Central memory CD4-positive, alpha-beta T cell (primary cell): Measurements from ENCODE around the gene SLC25A45.

Experiments used
- DNase-seq: peaks from one replicate; pipeline ENCODE4 v3.0.0; 2022

Gene SLC25A45

DNA sequence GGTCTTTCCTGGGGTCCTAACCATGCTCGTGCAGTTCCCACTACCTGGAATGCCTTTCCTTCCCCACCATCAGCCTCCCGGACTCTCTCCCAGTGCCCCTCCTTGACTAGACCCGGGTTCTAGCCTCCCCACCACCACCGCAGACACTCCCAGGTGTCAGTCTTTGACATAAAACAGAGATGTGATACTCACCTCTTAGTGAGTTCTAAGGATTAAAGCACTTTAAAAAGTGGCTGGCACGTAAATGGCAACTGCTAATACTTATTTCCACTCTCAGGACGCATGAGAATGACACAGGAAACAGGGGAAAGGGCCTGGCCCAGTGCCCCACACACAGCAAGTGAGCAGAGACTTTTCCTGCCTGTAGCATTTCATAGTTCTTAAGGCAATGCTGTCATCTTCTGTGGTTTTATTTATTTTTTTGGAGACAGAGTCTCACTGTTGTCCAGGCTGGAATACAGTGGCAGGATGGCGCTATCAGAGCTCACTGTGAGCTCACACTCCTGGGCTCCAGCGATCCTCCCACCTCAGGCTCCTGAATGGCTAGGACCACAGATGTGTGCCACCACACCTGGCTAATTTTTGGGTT lies 1.9 kb upstream of the SLC25A45 start:
- no peak for DNase-seq

DNA sequence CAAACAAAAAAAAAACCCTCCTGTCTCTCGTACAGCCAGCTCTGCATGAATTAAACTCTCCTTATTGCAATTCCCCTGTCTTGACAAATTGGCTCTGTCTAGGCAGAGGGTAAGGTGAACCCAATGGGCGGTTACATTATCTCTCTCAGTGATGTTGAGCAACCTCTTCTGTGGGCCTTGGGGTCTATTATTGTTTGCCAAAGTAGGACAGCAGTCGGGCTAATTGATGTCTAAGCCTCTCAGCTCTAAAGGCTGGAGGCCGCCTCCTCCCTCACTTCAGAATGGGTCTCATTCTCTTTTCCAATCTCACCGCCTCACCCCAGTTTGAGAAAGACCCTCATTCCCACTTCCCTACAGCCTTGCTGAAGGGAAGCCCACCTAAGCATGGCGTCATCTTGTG lies 1.3 kb upstream of the SLC25A45 start:
- DNase-seq: no peak

DNA sequence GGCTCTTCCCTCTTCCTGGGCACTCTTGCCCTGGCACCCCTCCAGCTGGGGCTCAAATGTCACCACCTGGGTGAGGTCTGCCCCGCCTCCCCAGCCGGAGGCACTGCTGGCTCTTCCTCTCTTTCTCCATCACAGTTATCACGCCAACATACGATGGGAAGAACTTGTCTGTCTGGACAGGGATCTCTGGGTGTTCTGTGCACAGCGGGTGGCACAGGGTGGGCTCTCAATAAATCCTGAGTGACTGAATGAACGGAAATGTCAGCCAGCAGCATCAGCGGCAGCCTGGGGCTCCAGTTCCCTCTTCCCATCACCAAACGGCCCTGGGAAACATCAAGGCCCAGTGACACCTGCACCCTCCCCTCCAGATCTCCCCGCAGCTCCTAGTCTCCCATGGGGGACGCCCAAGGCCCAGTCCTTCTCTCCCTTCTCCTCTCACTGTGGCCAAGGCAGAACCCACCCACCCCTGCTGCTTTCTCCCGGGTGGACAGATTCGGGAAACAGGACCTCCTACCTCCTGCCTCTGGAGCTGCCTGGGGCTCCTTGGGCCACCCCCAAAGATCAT lies 440 bp upstream of the SLC25A45 start:
- no peak for DNase-seq

DNA sequence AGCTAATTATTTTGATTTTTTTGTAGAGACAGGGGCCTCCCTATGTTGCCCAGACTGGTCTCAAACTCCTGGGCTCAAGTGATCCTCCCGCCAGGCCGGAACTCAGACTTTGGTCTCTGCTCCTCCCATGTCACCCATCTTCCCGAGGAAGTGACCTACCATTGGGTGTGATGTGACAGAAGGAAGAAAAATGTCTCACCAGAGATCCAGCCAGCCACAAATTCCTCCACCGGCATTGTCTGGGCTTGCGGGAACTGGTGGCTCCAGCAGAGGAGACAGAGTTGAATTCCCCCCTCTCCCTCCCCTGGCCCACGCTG lies 772 bp downstream of the SLC25A45 start:
- no peak for DNase-seq

DNA sequence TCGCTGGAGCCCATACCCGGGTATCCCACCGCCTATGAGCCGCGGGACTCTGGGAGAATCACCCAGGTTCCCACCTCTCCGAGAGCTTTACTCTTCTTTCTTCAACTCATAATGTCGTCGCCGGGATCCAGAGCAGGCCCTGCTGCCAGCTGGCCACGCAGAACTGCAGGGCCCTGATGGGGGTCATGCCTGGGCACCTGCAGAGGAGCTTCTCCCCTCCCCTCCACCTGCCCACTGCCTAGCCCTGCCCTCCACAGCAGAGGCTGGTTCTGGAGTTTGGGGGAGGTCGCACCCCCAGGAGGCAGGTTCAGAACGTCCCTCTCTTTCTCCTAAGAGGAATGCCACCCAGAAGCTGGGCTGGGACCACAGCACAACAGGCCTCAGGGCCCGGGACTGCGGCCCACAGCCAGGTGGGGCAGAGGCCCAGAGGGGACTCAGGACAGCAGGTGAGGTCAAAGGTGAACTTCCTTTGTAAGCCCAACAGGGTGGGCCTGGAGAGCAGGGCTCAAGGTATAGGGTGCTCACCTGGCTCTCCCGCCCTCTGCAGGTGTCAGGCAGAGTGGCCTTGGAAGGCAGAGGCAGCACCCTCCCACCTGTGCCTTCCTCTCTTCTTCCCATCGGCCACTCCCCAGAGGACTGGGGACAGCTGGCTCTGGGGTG lies 1.9 kb downstream of the SLC25A45 start:
- DNase-seq: no peak

DNA sequence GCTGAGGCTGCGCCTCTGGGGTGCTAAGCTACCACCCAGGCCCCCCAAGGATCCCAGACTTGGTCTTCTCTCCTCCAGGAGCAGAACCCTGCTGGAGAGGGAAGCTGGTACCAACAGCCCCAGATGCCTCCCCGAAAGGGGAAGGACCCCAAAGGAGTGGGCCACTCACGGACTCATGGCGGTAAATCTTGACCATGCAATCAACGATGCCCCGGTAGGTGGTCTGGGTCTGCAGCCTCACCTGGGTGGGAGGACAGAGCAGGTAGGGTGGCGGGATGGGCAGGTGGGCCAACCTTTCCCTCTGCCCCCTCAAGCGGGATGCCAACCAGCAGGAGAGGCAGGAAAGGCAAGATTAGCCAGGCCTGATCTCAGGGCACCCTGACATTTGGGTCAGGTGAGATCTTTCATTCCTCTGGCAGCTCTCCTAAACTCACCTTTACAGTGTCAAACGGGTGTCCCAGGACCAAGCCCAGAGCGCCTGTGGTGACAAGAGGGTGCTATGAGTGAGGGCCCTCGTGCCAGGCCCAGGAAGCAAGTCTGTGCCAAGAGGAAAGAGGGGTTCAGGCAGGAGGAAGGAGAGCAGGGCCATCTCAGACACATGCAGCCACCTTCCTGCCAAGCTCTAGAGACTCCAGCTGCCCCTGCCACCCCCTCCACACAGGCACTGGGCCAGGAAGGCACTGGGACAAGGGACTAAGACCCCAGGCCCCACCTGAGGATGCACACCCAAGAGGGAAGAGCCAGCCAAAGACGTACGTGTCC lies 2.6 kb downstream of the SLC25A45 start:
- no peak for DNase-seq

DNA sequence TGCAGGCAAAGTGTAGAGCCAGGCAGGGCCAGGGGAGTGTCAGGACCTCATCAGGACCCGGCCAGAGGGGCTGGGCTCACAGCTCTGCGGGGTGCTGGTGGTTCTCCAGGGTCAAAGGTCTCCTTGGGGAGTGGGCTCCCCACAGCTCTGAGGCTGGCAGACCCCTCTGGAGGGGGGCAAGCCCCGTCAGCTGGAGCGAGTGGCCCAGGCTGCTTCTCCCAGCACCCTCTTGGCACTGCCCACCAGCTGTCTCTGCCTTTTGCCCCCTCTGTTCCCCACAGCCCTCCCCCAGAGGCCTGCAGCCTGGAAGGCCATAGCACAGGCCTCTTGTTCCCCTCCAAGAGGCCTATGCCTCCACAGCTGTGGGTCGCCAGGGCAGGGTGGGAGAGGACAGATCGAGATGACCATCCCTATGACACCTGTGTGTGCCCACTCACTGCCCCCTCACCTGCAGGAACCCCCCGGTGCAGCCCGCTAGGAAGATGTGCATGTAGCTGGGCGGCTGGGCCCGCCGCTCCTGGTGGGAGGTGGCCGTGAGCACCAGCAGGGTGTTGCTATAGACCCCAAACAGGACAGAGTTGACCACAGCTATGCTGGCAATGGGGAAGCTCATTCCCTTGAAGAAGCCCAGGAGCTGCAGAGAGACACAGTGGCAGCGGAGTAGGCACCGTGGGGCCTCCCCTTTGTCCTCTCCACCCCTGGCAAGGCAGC lies 3.4 kb downstream of the SLC25A45 start:
- DNase-seq: no peak

DNA sequence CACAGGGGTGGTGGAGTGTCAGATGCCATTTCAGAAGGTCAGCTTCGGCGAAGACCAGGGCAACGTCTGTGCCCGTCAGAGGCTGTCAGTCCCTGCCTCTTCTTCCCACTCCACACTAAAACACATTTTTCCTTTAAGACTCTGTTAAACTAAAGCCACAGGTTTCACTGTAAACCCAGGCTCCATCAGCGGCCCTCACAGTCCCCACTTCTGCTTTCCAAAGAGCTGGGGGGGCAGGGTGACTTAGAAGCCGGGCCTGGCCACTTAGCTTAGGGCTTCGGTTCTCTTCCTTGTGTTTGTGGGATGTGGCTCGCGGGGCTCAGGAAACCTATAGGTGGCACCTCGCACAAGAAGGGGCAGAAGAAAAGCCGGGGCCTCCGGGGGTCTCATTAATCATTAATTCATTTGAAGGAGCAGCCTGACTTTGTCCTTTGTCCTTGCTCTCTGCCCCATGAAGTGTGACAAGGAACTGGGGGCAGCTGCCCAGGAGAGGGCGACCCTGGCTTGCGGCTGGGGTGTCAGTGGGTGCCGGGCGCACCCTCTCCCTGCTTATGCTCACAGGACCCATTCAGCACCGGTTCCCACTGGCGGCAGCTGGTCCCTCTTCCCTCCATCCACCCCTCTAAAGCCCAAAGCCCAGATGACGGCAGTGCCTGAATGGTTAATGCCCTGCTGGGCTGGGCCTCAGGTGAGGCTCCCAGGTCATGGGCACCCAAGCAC lies 4.1 kb downstream of the SLC25A45 start:
- DNase-seq: no peak

DNA sequence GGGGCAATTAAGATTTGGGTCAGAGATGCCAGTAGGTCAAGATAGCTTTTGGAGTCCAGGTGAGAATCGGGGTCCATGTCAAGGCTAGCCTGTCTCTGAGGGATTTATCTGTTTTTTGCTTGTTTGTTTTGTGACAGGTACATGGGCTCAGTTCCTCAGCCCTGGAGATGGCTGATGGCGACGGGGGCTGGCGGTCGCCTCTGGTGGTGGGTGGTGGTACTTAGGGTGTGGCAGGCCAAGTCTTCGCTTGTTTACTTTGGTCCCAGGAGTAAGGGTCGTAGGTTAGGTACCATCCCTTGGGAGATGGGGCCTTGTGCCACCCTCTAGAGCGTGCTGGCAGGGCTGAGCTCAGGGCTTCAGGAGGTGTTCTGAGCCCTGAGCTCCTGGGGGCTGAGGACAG lies 4.7 kb downstream of the SLC25A45 start:
- no peak for DNase-seq

DNA sequence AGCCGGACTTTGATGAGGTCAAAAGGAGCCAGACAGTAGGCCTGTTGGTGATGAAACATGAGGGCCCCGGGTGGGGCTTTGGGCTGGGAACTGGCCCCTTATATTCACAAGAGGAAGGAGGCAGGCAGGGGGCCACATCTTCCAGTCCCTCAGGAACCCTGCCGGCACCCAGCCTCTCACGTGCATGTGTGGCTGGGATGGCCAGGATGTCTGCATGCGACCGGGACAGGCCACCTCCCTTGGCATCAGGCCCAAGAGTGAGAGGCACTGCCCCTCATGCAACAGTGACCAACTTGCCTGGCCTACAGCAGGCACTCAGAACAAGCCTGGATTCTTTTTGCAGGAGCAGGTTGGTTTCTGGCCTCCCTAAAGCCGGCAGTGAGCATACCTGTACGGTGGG lies 5.4 kb downstream of the SLC25A45 start:
- DNase-seq: no peak

DNA sequence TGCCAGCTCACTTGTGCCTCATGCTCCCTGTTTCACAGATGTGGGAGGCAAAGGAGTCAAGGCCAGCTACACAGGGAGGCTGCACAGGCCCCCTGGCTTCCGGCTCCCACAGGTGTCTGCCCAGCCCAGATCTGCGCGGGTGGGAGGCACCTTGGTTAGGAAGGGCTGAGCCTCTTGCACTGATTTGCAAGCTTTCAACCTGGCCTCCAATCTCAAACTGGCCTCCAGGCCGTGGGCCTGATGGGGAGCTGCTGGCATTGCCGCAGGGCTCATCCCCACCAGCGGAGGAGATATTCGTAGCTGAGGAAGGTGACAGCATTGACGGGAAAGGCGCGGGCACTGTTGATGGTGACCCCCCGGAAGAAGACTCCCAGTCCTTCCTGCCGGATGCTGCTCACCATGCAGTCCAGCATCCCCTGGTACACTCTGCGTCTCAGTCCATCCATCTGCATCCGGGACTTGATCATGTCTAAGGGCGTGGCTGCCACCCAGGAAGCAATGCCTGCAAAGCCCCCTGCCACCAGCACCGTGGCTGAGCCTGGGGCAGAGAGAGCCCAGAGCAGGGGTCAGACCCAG lies 6.2 kb downstream of the SLC25A45 start:
- no peak for DNase-seq

DNA sequence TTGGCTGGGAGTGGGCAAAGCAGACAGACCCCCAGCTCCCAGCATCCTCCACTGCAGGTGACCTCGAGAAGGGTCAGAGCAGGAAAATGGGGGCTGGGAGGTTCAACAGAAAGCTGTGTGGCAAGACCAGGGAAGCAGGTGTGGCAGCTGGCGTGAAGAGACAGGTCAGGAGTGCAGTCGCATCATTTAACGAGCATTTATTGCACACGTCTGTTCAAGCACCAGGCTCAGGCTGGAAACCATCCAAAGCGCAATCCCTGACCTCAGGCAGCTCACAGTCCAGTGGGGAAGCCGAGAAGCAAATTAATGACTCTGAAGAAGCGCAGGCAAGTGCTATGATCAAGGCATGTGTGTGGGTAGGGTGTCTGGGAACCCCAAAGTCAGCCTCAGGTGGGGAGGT lies 7.4 kb downstream of the SLC25A45 start:
- no peak for DNase-seq

DNA sequence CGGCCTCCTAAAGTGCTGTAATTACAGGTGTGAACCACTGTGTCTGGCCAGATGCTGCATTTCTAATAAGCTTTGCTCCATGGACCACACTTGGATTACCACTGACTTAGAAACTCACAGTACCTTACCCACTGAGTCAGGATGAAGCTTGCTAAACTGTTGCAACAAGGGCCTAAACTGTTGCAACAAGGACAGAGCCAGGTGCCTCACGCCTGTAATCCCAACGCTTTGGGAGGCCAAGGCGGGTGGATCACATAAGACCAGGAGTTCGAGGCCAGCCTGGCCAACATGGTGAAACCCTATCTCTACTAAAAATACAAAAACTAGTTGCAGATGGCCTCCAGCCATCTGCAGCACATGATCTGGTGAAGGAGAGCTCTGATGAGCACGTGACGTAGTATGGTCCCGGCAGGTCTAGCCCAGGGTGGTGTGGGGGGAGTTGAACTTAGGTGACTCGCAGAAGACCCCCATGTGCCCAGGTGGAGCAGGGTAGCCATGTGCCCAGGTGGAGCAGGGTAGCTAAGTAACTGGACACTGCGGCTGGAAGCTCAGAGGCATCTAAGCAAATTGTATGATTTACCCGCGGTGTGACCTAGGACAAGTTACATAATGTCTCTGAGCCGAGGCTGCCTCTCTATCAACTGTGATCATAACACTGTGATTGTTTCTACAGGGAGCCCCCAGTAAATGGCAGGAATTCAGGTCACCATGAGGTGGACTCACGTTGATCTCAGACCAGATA lies 8.4 kb downstream of the SLC25A45 start:
- DNase-seq: no peak

DNA sequence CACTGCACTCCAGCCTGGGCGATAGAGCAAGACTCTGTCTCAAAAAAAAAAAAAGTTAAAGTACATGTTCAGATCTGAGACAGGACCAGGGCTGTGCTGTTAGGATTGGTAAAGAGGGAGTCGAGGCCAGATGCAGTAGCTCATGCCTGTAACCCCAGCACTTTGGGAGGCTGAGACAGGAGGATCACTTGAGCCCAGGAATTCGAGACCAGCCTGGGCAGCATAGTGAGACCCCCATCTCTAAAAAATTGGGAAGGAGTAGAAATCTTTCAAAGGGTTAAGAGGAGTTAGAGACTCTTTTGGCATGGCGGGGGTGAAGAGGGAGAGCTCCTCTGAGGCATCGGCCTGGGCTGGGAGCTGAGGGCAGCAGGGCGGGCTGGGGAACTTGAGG lies 11.8 kb downstream of the SLC25A45 start:
- no peak for DNase-seq

DNA sequence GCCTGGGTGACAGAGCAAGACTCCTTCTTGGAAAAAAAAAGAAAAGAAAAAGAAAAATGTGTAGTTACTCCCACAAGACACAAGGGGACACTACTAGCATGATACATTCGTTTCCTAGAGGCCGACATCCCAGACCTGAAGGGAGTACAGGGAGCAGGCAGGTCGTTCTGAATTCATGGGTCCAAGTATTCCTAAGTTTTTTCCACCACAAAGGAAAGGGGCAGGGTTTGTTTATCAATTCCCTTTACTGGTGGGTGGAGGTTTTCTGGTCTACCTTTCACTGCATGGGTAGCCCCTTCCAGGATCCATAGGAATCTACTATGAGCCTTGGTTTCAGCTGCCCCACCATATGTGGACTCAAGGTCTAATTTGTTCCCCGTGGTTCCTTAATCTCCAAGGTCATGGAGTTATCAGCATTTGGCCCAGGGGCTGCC lies 16.1 kb downstream of the SLC25A45 start:
- peak; percentile 64 for DNase-seq

DNA sequence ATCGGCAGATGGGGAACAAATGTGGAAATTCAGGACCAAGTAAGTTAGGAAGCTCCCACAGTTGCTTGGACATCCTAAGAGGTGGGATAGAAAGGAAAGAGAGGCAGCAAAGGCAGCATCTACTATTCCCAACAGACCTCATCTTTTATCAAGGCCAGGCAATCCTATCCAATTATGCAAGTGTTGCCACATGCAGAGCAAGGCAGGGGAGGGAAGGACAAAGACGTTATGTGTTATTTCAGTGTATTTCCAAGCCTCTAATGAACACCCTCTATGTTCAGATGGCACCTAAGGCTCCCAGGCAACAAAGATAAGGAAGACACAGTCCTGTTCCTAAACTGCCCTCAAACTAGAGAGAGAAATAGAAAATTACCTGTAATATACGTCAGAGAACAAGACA lies 18.7 kb downstream of the SLC25A45 start:
- no peak for DNase-seq

DNA sequence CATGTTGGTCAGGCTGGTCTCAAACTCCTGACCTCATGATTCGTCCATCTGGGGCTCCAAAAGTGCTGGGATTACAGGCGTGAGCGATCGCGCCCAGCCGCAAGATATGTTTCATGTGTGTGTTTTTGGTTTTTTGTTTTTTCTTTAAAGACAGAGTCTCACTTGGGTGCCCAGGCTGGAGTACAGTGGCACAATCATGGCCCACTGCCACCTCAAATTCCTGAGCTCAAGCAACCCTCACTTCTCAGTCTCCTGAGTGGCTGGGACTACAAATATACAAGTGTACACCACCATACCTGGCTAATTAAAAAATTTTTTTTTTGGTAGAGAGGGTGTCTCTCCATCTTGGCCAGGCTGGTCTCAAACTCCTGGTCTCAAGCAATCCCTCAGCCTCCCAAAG lies 19.5 kb downstream of the SLC25A45 start:
- no peak for DNase-seq

DNA sequence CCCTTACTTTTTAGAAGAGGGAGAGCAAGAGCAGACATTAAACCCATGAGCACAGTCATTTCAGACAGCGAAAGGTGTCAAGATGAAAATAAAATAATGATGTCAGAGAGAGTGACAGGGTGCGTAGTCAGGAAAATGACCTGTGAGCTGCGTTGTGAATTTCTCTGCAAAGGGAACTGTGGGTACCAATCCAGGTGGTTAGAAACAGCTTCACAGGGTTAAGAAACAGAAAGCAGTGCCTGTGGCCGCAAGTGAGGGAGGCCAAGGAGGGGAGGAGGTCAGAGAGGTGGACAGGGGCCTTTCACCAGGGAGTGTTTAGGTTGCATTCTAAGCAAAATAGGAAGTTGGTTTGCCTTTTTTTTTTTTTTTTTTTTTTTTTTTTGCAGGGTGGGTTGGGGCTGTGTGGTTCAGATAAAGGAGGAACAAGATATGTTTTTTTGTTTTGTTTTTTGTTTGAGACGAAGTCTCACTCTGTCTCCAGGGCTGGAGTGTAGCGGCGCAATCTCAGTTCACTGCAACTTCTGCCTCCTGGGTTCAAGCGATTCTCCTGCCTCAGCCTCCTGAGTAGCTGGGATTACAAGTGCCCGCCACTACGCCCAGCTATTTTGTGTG lies 20.0 kb downstream of the SLC25A45 start:
- DNase-seq: no peak

DNA sequence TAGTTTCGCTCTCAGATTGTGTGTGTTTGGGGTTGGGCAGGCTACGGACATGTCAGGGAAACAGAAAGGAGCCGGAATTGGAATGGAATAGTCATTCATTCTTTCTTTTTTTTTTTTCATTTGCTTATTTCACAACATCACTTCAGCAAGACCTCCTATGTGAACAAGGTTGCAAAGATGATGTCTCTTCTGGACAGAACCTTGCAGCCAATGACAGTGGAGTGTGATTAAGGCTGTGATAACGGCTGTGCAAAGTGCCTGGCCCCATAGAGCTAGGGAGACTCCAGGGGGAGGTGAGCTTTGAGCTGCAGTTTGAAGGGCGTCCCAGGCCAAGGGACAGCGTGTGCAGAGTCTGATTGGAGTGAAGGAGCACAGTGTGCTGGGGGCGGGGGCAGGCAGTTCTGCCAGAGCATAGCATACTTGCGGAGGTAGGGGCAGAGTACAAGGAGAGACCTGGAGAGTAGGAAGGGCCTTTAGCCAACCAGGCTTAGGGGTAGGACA lies 24.5 kb downstream of the SLC25A45 start:
- no peak for DNase-seq

DNA sequence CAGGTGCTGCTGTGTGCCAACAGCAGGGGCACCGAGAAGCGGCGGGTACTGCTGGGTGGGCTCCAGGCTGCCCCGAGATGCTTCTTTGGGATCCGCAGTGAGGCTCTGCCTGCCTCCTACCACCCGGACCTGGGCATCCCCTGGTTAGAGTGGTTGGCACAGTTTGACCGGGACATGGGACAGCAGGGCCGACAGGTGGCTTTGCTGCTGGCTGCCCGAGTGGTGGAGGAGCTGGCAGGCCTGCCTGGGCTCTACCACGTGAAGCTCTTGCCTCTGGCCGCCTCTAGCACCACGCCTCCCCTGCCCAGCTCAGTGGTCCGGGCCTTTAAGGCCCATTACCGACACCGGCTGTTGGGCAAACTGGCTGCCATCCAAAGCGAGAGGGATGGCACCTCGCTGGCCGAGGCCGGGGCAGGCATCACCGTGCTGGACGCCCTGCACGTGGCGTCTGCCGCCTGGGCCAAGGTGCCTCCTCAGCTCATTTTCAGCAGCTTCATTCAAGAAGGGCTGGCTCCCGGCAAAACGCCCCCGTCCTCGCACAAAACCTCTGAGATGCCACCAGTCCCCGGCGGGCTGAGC lies 26.0 kb downstream of the SLC25A45 start:
- DNase-seq: no peak
